Stimulated activated CD4-positive, alpha-beta T cell treated with anti-CD3 and anti-CD28 coated beads, Interleukin-12 subunit alpha, Interleukin-12 subunit beta, amount 100 ng/mL, for 24 hours (primary cell): ENCODE measurements around the gene RRP15.

Experiments used
- DNase-seq, 2 experiments: peaks; one replicate each; pipeline ENCODE4 v3.0.0-alpha.2; 2020; ENCODE audit warnings: low read depth in 2 of 2

The RRP15 gene

GRCh38 chr1:218339267-218339831 is 54.3 kb downstream of the RRP15 start:
- DNase-seq = no peak

DNA sequence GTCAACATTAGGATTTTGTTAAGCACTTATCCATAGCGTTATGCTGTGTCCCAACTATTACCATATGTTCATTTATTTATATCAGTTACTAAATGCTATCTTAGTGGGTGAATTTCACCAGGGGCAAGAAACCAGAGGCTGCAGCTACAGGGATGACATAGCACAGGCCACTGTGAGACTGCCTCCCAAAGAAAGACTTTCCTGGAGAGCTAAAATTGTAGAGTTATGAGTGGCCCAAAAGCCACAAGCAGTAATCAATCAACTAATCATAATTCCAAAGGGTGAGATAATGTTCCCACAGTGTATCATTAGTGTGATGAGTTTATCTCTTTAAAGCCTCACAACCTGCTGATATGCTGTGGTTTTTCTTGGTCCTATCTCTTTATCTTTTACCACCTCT is 56.2 kb downstream of the RRP15 start:
- no peak for DNase-seq

GRCh38 chr1:218342091-218342490 is 57.0 kb downstream of the RRP15 start:
- no peak for DNase-seq

- DNase-seq = no peak
Measured at GRCh38 chr1:218344814-218345672, 60.0 kb downstream of the RRP15 start, which contains the start of gene TGFB2. Gene TGFB2, plus strand, starts transcription at chr1:218345336. Its CDS starts 1,366 bp downstream, at chr1:218346702.

GRCh38 chr1:218345673-218346390 is 60.7 kb downstream of the RRP15 start:
- DNase-seq = no peak

- no peak for DNase-seq
Measured at GRCh38 chr1:218346391-218347204, 61.5 kb downstream of the RRP15 start.

DNA sequence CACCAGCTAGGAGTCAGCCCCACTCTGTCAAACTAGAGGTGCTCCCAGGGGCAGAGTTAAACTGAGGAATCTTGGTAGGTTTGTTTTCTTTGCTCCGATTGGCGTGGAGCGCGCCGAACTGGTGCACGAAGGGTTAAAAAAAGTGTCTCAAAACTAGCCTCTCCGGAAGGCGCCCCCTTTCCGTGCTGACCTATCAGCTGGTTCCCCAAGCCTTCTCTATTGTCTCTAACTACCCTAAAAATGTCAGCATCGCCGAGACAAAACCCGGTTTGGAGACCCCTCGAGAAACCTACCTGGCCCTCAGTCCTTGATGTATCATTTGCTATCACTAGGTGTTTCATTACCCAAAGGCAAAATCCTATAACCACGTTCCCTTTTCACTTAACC is 62.2 kb downstream of the RRP15 start:
- no peak for DNase-seq

GRCh38 chr1:218347723-218348627 is 62.9 kb downstream of the RRP15 start:
- DNase-seq = no peak

GRCh38 chr1:218348628-218349071 is 63.6 kb downstream of the RRP15 start:
- DNase-seq = no peak

- no peak for DNase-seq
Measured at GRCh38 chr1:218349348-218350034, 64.4 kb downstream of the RRP15 start.

DNA sequence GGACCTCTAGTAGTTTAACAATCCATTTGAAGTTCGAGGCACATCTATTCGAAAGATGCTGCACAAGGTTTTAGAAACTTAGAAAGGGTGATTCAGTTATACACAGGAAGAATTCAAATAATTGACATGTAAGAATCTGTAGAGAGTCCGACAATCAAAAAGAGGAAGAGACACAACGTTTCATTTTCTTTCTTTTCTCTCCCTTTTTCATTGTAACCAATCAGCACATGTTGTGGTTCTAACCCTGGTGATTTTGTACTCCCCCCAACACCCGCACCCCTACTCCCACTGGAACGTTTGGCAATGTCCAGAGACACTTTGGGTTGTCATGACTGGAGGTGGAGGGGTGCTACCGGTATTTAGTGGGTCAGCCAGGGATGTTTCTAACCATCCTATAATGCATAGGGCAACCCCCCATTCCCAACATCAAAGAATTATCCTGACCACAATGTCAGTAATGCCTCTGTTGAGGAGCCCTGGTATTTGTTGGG is 65.0 kb downstream of the RRP15 start:
- DNase-seq = no peak

DNA sequence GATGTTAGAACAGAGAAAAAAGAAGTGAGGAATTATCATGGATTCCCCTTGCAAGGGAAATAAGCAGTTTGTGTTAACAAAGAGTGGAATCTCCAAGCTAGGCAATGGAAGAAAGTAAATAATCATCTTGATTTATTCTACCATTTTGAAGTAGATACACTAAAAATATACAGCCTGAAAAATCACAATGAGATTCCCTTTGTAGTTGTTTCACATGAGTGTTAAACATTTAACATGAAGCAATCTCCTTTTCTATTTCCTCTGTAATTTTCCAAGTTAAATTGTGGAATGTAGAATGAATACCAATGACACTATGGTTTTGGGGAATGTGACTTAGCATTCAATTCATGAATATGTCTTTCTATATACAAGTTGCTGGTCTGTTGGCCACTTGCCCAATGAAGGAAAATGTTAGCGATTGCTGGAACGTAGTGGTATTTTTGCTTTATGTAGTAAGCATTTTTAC is 65.7 kb downstream of the RRP15 start:
- no peak for DNase-seq

DNA sequence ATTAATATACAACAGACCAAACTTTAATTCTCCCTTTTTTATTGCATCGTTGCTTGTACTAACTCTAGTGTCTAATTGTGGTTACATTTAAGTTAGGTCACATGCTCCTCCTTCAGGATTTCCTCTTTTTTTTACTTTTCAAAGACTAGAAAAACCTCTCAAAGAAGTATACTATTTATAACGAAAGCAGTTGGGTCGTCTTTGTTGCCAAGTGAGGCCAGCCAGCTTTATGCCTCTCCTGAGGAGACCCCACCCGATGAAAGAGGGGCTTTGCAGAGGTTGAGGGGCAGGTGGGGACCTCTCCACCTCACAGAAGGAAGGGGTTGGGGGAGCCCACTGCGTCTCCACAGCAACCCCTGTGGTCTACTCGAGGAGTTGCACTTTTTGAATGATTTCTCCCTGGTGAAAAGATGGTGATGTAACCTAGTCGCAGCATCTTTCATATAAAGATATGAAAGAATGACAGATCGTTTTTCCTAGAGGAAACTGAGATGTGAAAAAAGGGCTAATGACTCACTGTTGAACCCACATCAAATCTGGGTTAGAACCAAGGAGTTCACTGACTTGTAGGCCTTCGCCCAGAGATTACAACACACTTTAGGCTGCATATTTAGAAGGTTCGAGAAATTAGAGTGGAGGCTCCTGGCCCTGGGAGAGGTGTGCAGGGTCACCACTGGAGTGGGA is 66.4 kb downstream of the RRP15 start:
- DNase-seq = no peak

GRCh38 chr1:218352075-218352438 is 67.0 kb downstream of the RRP15 start:
- DNase-seq = no peak

DNA sequence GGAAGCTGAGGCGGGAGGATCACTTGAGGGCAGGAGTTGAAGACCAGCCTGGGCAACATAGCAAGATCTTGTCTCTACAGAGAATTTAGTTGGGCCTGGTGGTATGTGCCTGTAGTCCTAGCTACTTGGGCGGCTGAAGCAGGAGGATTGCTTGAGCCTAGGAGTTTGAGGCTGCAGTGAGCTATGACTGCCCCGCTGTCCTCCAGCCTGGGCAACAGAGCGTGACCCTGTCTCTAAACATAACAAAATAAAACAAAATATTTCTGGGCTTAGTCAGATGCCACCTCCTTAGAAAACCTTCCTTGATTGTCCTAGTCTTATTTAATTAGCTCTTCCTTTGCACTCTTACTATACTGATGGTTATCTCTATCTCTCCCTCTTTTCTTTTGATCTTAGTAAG is 68.6 kb downstream of the RRP15 start:
- no peak for DNase-seq

DNA sequence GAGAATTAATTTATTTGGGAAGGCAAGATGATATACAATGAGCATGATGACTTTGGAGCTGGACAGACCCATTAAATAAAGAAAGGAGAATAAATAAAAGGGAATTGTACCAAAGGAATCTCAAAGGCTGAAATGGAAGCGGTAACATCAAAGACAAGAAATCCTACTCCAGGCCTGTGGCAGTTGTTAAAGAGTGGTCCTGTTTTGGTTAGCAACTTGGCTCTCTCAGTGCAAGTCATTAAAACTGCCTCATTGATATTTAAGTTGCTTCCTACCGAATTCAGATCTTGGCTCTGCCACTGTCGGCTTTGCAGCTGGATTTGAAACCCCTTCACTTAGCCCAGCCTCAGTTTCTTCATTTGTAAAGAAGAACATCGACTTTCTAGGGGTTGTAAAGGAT is 70.2 kb downstream of the RRP15 start:
- DNase-seq = no peak

DNA sequence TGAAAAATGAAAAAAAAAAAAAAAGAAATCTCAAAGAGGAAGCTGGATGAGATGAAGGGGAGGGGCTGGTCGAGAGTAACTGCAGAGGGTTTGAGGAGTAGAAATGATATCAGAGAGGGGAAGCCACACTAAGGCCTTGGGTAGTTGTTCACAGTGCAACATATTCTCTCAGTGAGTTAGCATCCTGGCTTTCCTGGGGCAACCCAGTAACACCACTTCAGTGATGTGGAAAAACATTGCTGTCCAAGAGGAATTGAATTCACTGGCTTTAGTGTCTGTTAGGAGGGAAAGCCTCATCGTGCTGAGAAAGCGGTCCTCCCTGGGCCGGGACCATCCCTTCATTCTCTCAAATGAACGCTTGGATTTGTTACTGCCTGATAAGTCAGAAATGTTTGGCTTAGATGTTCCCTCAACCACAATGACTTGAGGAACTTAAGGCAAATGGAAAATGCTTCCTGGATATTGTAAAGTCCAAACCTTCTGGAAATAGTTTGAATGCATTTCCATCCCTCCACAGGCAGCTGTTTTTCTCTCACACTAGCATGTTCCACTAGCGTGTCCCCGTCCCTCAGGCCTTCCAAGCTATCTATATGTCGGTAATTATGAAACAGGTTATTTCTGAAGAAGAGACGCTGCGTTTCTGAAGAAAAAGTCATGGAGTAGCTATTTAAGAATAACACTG is 72.3 kb downstream of the RRP15 start:
- no peak for DNase-seq

- no peak for DNase-seq
Measured at GRCh38 chr1:218357893-218358232, 72.8 kb downstream of the RRP15 start.
